IMR-90 (cell line): ENCODE results near the gene CNTN3. TPM values are rescaled to one million over a fixed set of nuclear protein-coding genes. Genes with fewer than 3 reads are reported as not detected.

Source experiments
- ATAC-seq: fragments of 200-7000 bp; cut with Tn5 transposase; 2 replicates; pipeline ENCODE4 v1.9.1; 2020; ENCODE audit warnings: low read depth, mild to moderate bottlenecking, moderate library complexity
- BruUV-seq: library from RNA; stranded (reverse); fragments of 400-500 nt; replicated peaks from 2 replicates; lab custom pipeline; 2021; lab: Mats Ljungman, UMichigan
- CTCF ChIA-PET: fragments of 300-600 bp; formaldehyde crosslinking; extraction: SDS; loops from one replicate; lab custom pipeline; 2021; ENCODE audit warnings: antibody characterized with exemption; lab: Yijun Ruan, JAX
- POLR2A ChIA-PET: fragments of 300-600 bp; sonication (Branson Sonifier 250); formaldehyde crosslinking; loops from one replicate; lab custom pipeline; 2022; ENCODE audit warnings: antibody characterized with exemption; ENCODE audit not compliant: unreplicated experiment; lab: Charles Lee
- DNase-seq: peaks from one replicate; pipeline ENCODE4 v3.0.0; 2013
- H2AFZ ChIP-seq: replicated peaks from 2 replicates; pipeline ENCODE3; 2013; ENCODE audit warnings: low read length, mild to moderate bottlenecking; ENCODE audit not compliant: poor library complexity
- H2AK5ac ChIP-seq: 2 replicates; pipeline ENCODE4 v1.6.1; 2013; ENCODE audit warnings: low read depth, low read length, inconsistent platforms
- H2AK9ac ChIP-seq: replicated peaks from 2 replicates; pipeline ENCODE3; 2013; ENCODE audit warnings: mild to moderate bottlenecking, low read depth, low read length, moderate library complexity; ENCODE audit not compliant: poor library complexity
- H2BK120ac ChIP-seq: 2 replicates; pipeline ENCODE4 v1.6.1; 2013; ENCODE audit warnings: low read depth, low read length, inconsistent platforms
- H2BK15ac ChIP-seq: 3 replicates; pipeline ENCODE4 v1.6.1; 2013; ENCODE audit warnings: low read depth, low read length, inconsistent platforms
- H2BK20ac ChIP-seq: 2 replicates; pipeline ENCODE4 v1.6.1; 2013; ENCODE audit warnings: low read depth, mild to moderate bottlenecking, inconsistent platforms, low read length, moderate library complexity
- H2BK5ac ChIP-seq: 2 replicates; pipeline ENCODE4 v1.6.1; 2013; ENCODE audit warnings: mild to moderate bottlenecking, low read depth, low read length, inconsistent platforms; ENCODE audit not compliant: poor library complexity, severe bottlenecking
- H3K14ac ChIP-seq: replicated peaks from 2 replicates; pipeline ENCODE4 v1.6.1; 2013; ENCODE audit warnings: low read depth, low read length, inconsistent platforms
- H3K18ac ChIP-seq: 2 replicates; pipeline ENCODE4 v1.6.1; 2013; ENCODE audit warnings: low read depth, low read length, control low read depth
- H3K23ac ChIP-seq: 2 replicates; pipeline ENCODE4 v1.6.1; 2013; ENCODE audit warnings: low read depth, low read length, inconsistent platforms
- H3K27ac ChIP-seq: 2 replicates; pipeline ENCODE4 v1.5.1; 2013; ENCODE audit warnings: mild to moderate bottlenecking, control low read depth, low read length; ENCODE audit not compliant: insufficient read depth
- H3K27me3 ChIP-seq: 2 replicates; pipeline ENCODE4 v1.6.1; 2013; ENCODE audit warnings: low read length; ENCODE audit not compliant: control insufficient read depth, insufficient read depth
- H3K36me3 ChIP-seq: 2 replicates; pipeline ENCODE4 v1.6.1; 2013; ENCODE audit warnings: low read length, mixed read lengths; ENCODE audit not compliant: control insufficient read depth, insufficient read depth
- H3K4ac ChIP-seq: 2 replicates; pipeline ENCODE4 v1.6.1; 2013; ENCODE audit warnings: low read depth, low read length, inconsistent platforms
- H3K4me1 ChIP-seq: 2 replicates; pipeline ENCODE4 v1.6.1; 2013; ENCODE audit warnings: low read length, mixed read lengths; ENCODE audit not compliant: control insufficient read depth, insufficient read depth
- H3K4me2 ChIP-seq: 2 replicates; pipeline ENCODE4 v1.6.1; 2013; ENCODE audit warnings: low read depth, mild to moderate bottlenecking, control low read depth, low read length, moderate library complexity
- H3K4me3 ChIP-seq: 2 replicates; pipeline ENCODE4 v1.5.1; 2013; ENCODE audit warnings: low read depth, mild to moderate bottlenecking, control low read depth, low read length, moderate library complexity; ENCODE audit not compliant: insufficient read depth
- H3K56ac ChIP-seq: 2 replicates; pipeline ENCODE4 v1.6.1; 2013; ENCODE audit warnings: low read length, inconsistent platforms; ENCODE audit not compliant: insufficient read depth; ENCODE audit errors: extremely low read depth
- H3K79me1 ChIP-seq, 2 experiments: 2 replicates each; pipeline ENCODE4 v1.6.1; 2013; ENCODE audit warnings: low read length in 2 of 2, inconsistent platforms in 1 of 2, low read depth in 1 of 2
- H3K9ac ChIP-seq: 2 replicates; pipeline ENCODE4 v1.6.1; 2013; ENCODE audit warnings: low read depth, low read length, control low read depth
- H3K9me1 ChIP-seq: 2 replicates; pipeline ENCODE4 v1.6.1; 2013; ENCODE audit warnings: low read length, inconsistent platforms; ENCODE audit not compliant: insufficient read depth
- H3K9me3 ChIP-seq: 2 replicates; pipeline ENCODE4 v1.6.1; 2013; ENCODE audit warnings: low read length; ENCODE audit not compliant: control insufficient read depth, insufficient read depth
- H4K20me1 ChIP-seq: 2 replicates; pipeline ENCODE4 v1.6.1; 2013; ENCODE audit warnings: low read length, inconsistent platforms; ENCODE audit not compliant: insufficient read depth
- H4K5ac ChIP-seq: 2 replicates; pipeline ENCODE4 v1.6.1; 2013; ENCODE audit warnings: mild to moderate bottlenecking, low read depth, low read length, control low read depth
- H4K8ac ChIP-seq, 2 experiments: 2 replicates each; pipeline ENCODE4 v1.6.1; 2013; ENCODE audit warnings: low read depth in 2 of 2, low read length in 2 of 2, control low read depth in 1 of 2, inconsistent platforms in 1 of 2
- H4K91ac ChIP-seq: 2 replicates; pipeline ENCODE4 v1.6.1; 2013; ENCODE audit warnings: low read depth, low read length, inconsistent platforms; ENCODE audit not compliant: insufficient read depth
- CEBPB ChIP-seq: IDR thresholded peaks from 2 replicates; pipeline ENCODE4 v1.6.1; 2012; ENCODE audit warnings: low read depth, low read length, improper control_type of control experiment
- MAZ ChIP-seq: IDR thresholded peaks from 2 replicates; pipeline ENCODE4 v1.6.1; 2012; ENCODE audit warnings: low read depth, mild to moderate bottlenecking, low read length, improper control_type of control experiment, moderate library complexity, borderline replicate concordance
- WGBS, 2 experiments: methylation state at CpG; one replicate each; pipeline versions ENCODE4 v1.1.5 to v1.1.7; 2013; ENCODE audit warnings: missing lambda C conversion rate in 2 of 2; ENCODE audit not compliant: insufficient read length in 1 of 2; ENCODE audit errors: extremely low coverage in 2 of 2; 5-methylcytosine and 5-hydroxymethylcytosine counted together
- dilution Hi-C: fragments of 300-500 bp; cut with HindIII; formaldehyde crosslinking; loops from one replicate; pipeline ENCODE4 v1.14.3; 2018; ENCODE audit warnings: low sequenced_read_pairs; ENCODE audit not compliant: unreplicated experiment
- in situ Hi-C: fragments of 300-500 bp; cut with MboI; formaldehyde crosslinking; loops from 3 replicates; pipeline ENCODE4 v1.14.3; 2019; ENCODE audit warnings: low sequenced_read_pairs, inconsistent platforms, mixed read lengths
- intact Hi-C: fragments of 100-400 bp; cut with micrococcal nuclease; formaldehyde crosslinking; loops from 2 replicates; pipeline ENCODE4 v1.10.0; 2022
- polyA plus RNA-seq, 3 experiments: library from polyadenylated mRNA; depleted of rRNA; stranded (reverse); fragments of >200 nt; gene quantifications; 2 replicates each; pipeline ENCODE4 v1.2.3, GENCODE V29; 2012; ENCODE audit warnings: low replicate concordance in 1 of 3
- total RNA-seq: library from RNA; depleted of rRNA; stranded (reverse); fragments of >200 nt; gene quantifications from 2 replicates; pipeline ENCODE4 v1.2.3, GENCODE V29; 2012

Gene CNTN3
- total and polyA plus RNA-seq, 2 of the 4 experiments (the other 2 are of a cell fraction) = 3.5 to 3.6 TPM

GRCh38 chr3:74613060-74613459, 1.4 kb downstream of the CNTN3 start:
- no peak for TF ChIP-seq MAZ
- TF ChIP-seq CEBPB = 0 out of 2 replicates have a peak, but pooled peaks have one; percentile 23
- Histone ChIP-seq H3K18ac (peak overlapping the region; percentile 39; the same call in 1 of the 2 replicates), H3K4ac (peak overlapping the region; percentile 37; the same call in 1 of the 2 replicates), H3K4me1 (peaks cover 3% of the 10 kb centered on the region; the same call in 1 of the 2 replicates), H4K91ac (peak overlapping the region; percentile 30; the same call in 1 of the 2 replicates), H3K23ac (peak overlapping the region; percentile 28; the same call in 1 of the 2 replicates), H2BK15ac (no peak overlapping the region), H2BK120ac (peak overlapping the region; percentile 76), H2AK5ac (no peak overlapping the region), H3K36me3 (no peaks in the 10 kb centered on the region), H3K27me3 (no peaks in the 10 kb centered on the region), H4K20me1 (no peaks in the 10 kb centered on the region), H3K4me2 (peak overlapping the region; percentile 96), H3K27ac (peak overlapping the region; percentile 32; the same call in 1 of the 2 replicates), H3K9ac (peak overlapping the region; percentile 45; the same call in 1 of the 2 replicates), H3K56ac (no peak overlapping the region; the same call in 1 of the 2 replicates), H3K9me3 (no peaks in the 10 kb centered on the region), H2AFZ (no peak overlapping the region), H3K14ac (0 out of 2 replicates have a peak overlapping the region, but pooled peaks have one; percentile 18), H3K9me1 (0 out of 2 replicates have a peak, but pooled peaks cover 2% of the 10 kb centered on the region), H2AK9ac (no peak overlapping the region), H4K5ac (peak overlapping the region; percentile 45; the same call in 1 of the 2 replicates), H2BK20ac (peak overlapping the region; percentile 48), H2BK5ac (peak overlapping the region; percentile 25), H3K79me1 (0 out of 4 replicates have a peak, but pooled peaks cover 2 to 6% of the 10 kb centered on the region in 2 experiments), H4K8ac (peak overlapping the region; percentile 6 to 54; a peak in 3 of 4 replicates), H3K4me3 (peak overlapping the region; percentile 68; the same call in 1 of the 2 replicates)
- in situ Hi-C loops = no loop called here
- peak; percentile 31 for DNase-seq
- intact Hi-C loops = loop anchor here (5.0 to 10.0 kb wide), 3 partner anchors 96 to 346 kb away; no protein-coding TSS in a partner anchor
- no peak for ATAC-seq
- dilution Hi-C loops = no loop called here
- no TSS peak for BruUV-seq
- WGBS, 2 experiments = no CpG with 5 or more reads among the region's 2 CpGs
- ChIA-PET POLR2A (no interaction called here), CTCF (interaction anchor here (0.6 to 1.4 kb wide), 2 partner anchors 15 to 452 kb away, joined by 3 read pairs; no protein-coding TSS in a partner anchor)
